Spleen (tissue), 7 donors: Measurements from ENCODE around the gene MRRF.

Source experiments
- POLR2A ChIP-seq, 3 donors: fragments of 450-650 bp; IDR thresholded peaks; one replicate each; pipeline ENCODE4 v1.5.1; 2017; ENCODE audit warnings: antibody characterized with exemption in 3 of 3, mild to moderate bottlenecking in 1 of 3
- TF ChIP-seq, protein P1 (sequence below), 11 experiments: fragments of 200-600 bp in 7 of 11; fragments of 450-650 bp in 4 of 11; sonication (generic) in 4 of 11; IDR thresholded peaks in 8 of 11; conservative IDR thresholded peaks in 3 of 11; 1 replicate in 7 of 11; 2 replicates in 4 of 11; pipeline versions ENCODE4 v1.4.0 to v1.8.0; 2016 to 2021; ENCODE audit warnings: antibody characterized with exemption in 11 of 11, inconsistent platforms in 4 of 11, mild to moderate bottlenecking in 1 of 11
- donor health status: DM: no; HTN: no; CAD: no; lungs with moderate emphysema.
- donor health status: DM: no; HTN: no; CAD: no.
- donor health status: DM: no; HTN: no; CAD: no.

DNA sequence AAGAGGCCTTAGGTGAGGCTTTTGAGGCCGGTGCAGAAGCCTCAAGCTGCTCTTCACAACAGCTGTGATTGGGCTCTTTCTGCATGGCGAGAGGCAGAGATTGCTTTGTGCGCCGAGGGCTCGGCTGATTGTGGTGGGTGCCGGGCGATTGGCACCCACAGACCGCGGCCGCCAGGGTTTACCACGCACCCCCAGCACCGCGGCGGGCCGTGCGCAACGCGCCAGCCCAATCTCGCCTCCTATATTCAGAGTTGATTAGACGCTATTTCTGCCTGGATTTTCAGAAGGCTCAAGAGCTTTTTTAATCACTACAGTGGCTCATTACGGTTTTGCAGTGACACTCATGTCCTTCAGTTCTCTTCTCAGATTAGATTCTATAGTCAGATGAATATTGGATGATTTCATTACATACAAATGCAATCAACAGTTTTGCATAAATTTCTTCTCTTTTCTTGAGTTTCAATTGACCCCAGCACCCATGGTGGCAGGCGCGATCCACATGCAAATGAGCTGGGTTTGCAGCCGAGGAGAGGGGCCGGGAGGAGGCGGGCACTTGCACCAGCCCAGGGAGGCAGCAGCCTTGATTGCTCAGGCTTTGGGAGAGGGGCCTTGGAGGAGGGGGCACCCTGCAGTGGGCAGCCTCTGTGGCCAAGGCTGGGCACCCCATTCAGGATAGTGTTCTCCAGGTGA lies 72.3 kb downstream of the MRRF start:
- no peak for TF ChIP-seq POLR2A (IDR thresholded peaks at IDR 0.05)
- TF ChIP-seq, protein P1, sequence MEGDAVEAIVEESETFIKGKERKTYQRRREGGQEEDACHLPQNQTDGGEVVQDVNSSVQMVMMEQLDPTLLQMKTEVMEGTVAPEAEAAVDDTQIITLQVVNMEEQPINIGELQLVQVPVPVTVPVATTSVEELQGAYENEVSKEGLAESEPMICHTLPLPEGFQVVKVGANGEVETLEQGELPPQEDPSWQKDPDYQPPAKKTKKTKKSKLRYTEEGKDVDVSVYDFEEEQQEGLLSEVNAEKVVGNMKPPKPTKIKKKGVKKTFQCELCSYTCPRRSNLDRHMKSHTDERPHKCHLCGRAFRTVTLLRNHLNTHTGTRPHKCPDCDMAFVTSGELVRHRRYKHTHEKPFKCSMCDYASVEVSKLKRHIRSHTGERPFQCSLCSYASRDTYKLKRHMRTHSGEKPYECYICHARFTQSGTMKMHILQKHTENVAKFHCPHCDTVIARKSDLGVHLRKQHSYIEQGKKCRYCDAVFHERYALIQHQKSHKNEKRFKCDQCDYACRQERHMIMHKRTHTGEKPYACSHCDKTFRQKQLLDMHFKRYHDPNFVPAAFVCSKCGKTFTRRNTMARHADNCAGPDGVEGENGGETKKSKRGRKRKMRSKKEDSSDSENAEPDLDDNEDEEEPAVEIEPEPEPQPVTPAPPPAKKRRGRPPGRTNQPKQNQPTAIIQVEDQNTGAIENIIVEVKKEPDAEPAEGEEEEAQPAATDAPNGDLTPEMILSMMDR (IDR thresholded peaks at IDR 0.05 in 8 of 11, conservative IDR thresholded peaks at IDR 0.05 in 3 of 11): no peak
